Hepatocyte (in vitro differentiated cells): ENCODE data around the gene VPS11. TPM values are rescaled to one million over a fixed set of nuclear protein-coding genes. Genes with fewer than 3 reads are reported as not detected.
"Not testable (repeated sequence)": the region's sequence is repeated elsewhere in the genome, so short reads cannot be mapped to it uniquely, and the experiment has no call there.

Experiments used
- DNase-seq: peaks from one replicate; pipeline ENCODE4 v3.0.0-alpha.2; 2016; ENCODE audit warnings: low spot score
- H2AFZ ChIP-seq: fragments of 200-600 bp; sonication (generic); 2 replicates; pipeline ENCODE4 v1.6.0; 2016; ENCODE audit warnings: antibody characterized with exemption, mild to moderate bottlenecking
- H3K27ac ChIP-seq: fragments of 200-600 bp; sonication (generic); 2 replicates; pipeline ENCODE4 v1.5.1; 2016; ENCODE audit warnings: mild to moderate bottlenecking
- H3K27me3 ChIP-seq: fragments of 200-600 bp; sonication (generic); 2 replicates; pipeline ENCODE4 v1.6.1; 2016
- H3K36me3 ChIP-seq: fragments of 200-600 bp; sonication (generic); replicated peaks from 2 replicates; pipeline ENCODE4 v1.5.1; 2016; ENCODE audit warnings: low read depth; ENCODE audit not compliant: insufficient read depth
- H3K4me1 ChIP-seq: fragments of 200-600 bp; sonication (generic); 2 replicates; pipeline ENCODE4 v1.5.1; 2016; ENCODE audit warnings: mild to moderate bottlenecking, moderate library complexity; ENCODE audit not compliant: insufficient read depth
- H3K4me2 ChIP-seq: fragments of 200-600 bp; sonication (generic); 2 replicates; pipeline ENCODE4 v1.6.0; 2016
- H3K4me3 ChIP-seq: fragments of 200-600 bp; sonication (generic); 2 replicates; pipeline ENCODE4 v1.5.1; 2016; ENCODE audit warnings: mild to moderate bottlenecking
- H3K79me2 ChIP-seq: fragments of 200-600 bp; sonication (generic); 2 replicates; pipeline ENCODE4 v1.6.0; 2017; ENCODE audit warnings: mild to moderate bottlenecking
- H3K9me2 ChIP-seq: fragments of 200-600 bp; sonication (generic); replicated peaks from 2 replicates; pipeline ENCODE4 v1.6.0; 2017; ENCODE audit warnings: mild to moderate bottlenecking; ENCODE audit not compliant: insufficient read depth
- H3K9me3 ChIP-seq: fragments of 200-600 bp; sonication (generic); 2 replicates; pipeline ENCODE4 v1.5.1; 2016; ENCODE audit warnings: low read depth, mild to moderate bottlenecking
- H4K20me1 ChIP-seq: fragments of 200-600 bp; sonication (generic); 2 replicates; pipeline ENCODE4 v1.6.0; 2016; ENCODE audit warnings: mild to moderate bottlenecking; ENCODE audit not compliant: insufficient read depth, poor library complexity, severe bottlenecking
- EZH2 ChIP-seq: fragments of 200-600 bp; sonication (generic); IDR thresholded peaks from 2 replicates; pipeline ENCODE4 v1.6.1; 2016; ENCODE audit warnings: antibody characterized with exemption, mild to moderate bottlenecking, borderline replicate concordance
- EZH2phosphoT487 ChIP-seq: fragments of 200-600 bp; sonication (generic); IDR thresholded peaks from one replicate; pipeline ENCODE4 v1.6.1; 2018; ENCODE audit warnings: antibody characterized with exemption, mild to moderate bottlenecking, low read depth, moderate library complexity; ENCODE audit not compliant: unreplicated experiment, severe bottlenecking
- WGBS: methylation state at CpG from one replicate; pipeline ENCODE4 v1.1.6; 2016; ENCODE audit warnings: low lambda C conversion rate; ENCODE audit errors: missing lambda C conversion rate; 5-methylcytosine and 5-hydroxymethylcytosine counted together
- polyA plus RNA-seq: library from polyadenylated mRNA; unstranded; fragments of >200 nt; fragmentation: Nextera tagmentation; extraction: Ambion mirVana; gene quantifications from 2 replicates; pipeline ENCODE4 v1.2.1, GENCODE V29; 2016
- total RNA-seq: library from RNA; depleted of rRNA; stranded (reverse); fragments of >200 nt; gene quantifications from 2 replicates; pipeline ENCODE4 v1.2.3, GENCODE V29; 2014
- TF ChIP-seq, protein P1 (sequence below): fragments of 200-600 bp; sonication (generic); IDR thresholded peaks from 2 replicates; pipeline ENCODE4 v1.5.1; 2016; ENCODE audit warnings: antibody characterized with exemption, mild to moderate bottlenecking; ENCODE audit not compliant: poor library complexity

The VPS11 gene
- total and polyA plus RNA-seq, 2 experiments from 2014 or later = 31.8 to 36.9 TPM

DNA sequence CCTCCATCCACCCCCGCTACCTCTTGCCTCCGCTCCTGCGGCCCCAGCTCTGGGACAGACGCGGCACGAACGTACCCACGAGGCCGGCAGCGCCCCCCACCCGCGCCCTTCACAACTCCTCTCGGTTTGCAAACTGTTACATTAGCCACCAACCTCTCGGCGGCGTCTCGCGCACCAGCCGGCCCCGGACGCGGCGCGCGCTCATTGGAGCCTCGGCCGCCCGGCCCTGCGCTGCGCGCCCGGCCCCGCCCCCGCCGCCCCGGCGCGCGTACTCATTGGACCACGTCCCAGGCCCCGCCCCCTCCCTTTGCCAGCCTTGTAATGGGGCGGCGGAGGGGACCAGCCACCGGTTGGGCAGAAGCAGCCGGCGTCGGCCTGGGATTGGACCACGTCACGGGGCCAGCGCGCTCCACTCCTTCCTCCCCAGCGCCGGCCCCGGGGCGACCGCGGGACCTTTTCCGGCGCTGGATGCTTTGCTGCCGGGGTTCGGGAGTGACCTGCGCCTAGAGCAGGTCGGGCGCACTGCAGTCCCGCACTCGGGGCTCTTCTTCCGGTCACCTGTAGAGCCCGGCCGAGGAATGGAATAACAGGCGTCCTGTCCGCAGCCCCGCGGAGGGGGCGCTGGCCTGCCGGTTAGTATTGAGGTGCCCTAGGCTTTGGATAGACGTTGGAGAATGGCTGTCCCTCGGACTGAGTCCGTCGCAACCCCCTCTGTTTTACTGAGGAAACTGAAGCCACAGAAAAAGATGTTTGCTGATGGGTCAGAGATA lies 10.4 kb upstream of the VPS11 start, which contains the start of gene HYOU1:
Gene HYOU1, minus strand, starts transcription at position 206 of the 770 bp plus-strand sequence. CDS start 1,045 bp downstream, outside the sequence.
- no peaks in the 10 kb centered on the region for H3K9me2 ChIP-seq
- H3K27me3 ChIP-seq = no peaks in the 10 kb centered on the region
- peaks cover 32% of the 10 kb centered on the region for H3K79me2 ChIP-seq
- peaks cover 6% of the 10 kb centered on the region for H4K20me1 ChIP-seq
- TF ChIP-seq EZH2 (no peak), EZH2phosphoT487 (no peak)
- TF ChIP-seq, protein P1, sequence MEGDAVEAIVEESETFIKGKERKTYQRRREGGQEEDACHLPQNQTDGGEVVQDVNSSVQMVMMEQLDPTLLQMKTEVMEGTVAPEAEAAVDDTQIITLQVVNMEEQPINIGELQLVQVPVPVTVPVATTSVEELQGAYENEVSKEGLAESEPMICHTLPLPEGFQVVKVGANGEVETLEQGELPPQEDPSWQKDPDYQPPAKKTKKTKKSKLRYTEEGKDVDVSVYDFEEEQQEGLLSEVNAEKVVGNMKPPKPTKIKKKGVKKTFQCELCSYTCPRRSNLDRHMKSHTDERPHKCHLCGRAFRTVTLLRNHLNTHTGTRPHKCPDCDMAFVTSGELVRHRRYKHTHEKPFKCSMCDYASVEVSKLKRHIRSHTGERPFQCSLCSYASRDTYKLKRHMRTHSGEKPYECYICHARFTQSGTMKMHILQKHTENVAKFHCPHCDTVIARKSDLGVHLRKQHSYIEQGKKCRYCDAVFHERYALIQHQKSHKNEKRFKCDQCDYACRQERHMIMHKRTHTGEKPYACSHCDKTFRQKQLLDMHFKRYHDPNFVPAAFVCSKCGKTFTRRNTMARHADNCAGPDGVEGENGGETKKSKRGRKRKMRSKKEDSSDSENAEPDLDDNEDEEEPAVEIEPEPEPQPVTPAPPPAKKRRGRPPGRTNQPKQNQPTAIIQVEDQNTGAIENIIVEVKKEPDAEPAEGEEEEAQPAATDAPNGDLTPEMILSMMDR = peak; percentile 30
- H3K4me3 ChIP-seq = peak within 1 kb of the TSS; percentile 64
- peak; percentile 99 for DNase-seq
- H2AFZ ChIP-seq = peak within 1 kb of the TSS; percentile 64
- H3K4me1 ChIP-seq = peaks cover 13% of the 10 kb centered on the region
- no peaks in the 10 kb centered on the region for H3K36me3 ChIP-seq
- H3K27ac ChIP-seq = peak within 1 kb of the TSS; percentile 86
- WGBS = 1% methylated on average over 49 of the region's 79 CpGs
- H3K4me2 ChIP-seq = peak within 1 kb of the TSS; percentile 96
- no peaks in the 10 kb centered on the region for H3K9me3 ChIP-seq

DNA sequence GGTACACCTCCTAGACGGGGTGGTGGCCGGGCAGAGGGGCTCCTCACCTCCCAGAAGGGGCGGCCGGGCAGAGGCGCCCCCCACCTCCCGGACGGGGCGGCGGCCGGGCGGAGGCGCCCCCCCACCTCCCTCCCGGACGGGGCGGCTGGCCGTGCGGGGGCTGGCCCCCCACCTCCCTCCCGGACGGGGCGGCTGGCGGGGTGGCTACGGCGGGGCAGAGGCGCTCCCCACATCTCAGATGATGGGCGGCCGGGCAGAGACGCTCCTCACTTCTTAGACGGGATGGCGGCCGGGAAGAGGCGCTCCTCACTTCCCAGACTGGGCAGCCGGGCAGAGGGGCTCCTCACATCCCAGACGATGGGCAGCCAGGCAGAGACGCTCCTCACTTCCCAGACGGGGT lies 8.5 kb upstream of the VPS11 start:
- DNase-seq, H3K36me3 ChIP-seq, H4K20me1 ChIP-seq, H3K9me2 ChIP-seq, H3K4me2 ChIP-seq, H2AFZ ChIP-seq, H3K9me3 ChIP-seq, H3K27me3 ChIP-seq, H3K27ac ChIP-seq, H3K4me3 ChIP-seq: not testable (repeated sequence)
- H3K79me2 ChIP-seq = peaks cover 35% of the 10 kb centered on the region
- 100% methylated on average over 4 of the region's 35 CpGs for WGBS
- H3K4me1 ChIP-seq = peaks cover 13% of the 10 kb centered on the region

DNA sequence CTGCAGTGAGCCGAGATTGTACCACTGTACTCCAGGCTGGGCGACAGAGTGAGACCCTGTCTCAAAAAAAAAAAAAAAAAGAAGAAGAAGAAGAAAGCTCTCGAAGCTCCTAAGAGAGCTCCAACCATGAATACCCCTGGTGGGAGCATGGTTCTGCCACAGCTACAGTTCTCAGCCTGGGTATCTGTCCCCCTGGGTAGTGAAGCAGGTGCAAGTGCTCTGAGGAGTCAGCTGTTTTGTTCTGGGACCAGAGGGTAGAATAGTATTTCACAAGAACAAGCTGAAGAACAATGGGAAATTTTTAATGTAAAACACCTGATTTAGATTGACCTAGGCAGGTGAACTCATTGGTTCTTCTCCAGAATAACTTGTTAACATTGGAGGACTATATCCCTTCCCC lies 6.4 kb upstream of the VPS11 start:
- H3K79me2 ChIP-seq = peaks cover 25% of the 10 kb centered on the region
- H3K9me2 ChIP-seq = no peaks in the 10 kb centered on the region
- H4K20me1 ChIP-seq = no peaks in the 10 kb centered on the region
- H3K4me2 ChIP-seq = no peak overlapping the region
- peaks cover 6% of the 10 kb centered on the region for H3K4me1 ChIP-seq
- TF ChIP-seq EZH2 = no peak
- TF ChIP-seq, protein P1 = no peak
- no peak for TF ChIP-seq EZH2phosphoT487
- no peak for DNase-seq
- no peak overlapping the region for H2AFZ ChIP-seq
- no peak overlapping the region for H3K4me3 ChIP-seq
- 94% methylated on average over 3 of the region's 3 CpGs for WGBS
- H3K9me3 ChIP-seq = no peaks in the 10 kb centered on the region
- no peaks in the 10 kb centered on the region for H3K27me3 ChIP-seq
- no peaks in the 10 kb centered on the region for H3K36me3 ChIP-seq
- H3K27ac ChIP-seq = no peak overlapping the region

DNA sequence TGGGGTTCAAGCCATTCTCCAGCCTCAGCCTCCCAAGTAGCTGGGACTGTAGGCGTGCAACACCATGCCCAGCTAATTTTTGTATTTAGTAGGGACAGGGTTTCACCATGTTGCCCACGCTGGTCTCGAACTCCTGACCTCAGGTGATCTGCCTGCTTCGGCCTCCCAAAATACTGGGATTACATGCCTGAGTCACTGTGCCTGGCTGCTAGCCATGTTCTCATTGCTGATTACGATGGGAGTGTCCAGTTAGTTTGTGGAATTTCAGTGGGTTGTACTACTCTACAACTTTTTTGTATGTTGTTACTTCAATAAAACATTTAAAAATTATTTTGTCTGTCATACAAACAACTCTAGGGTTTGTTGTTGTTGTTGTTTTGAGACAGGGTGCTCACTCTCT lies 4.8 kb upstream of the VPS11 start:
- Histone ChIP-seq H3K79me2 (peaks cover 27% of the 10 kb centered on the region), H3K4me1 (peaks cover 9% of the 10 kb centered on the region), H3K4me2 (no peak overlapping the region), H4K20me1 (no peaks in the 10 kb centered on the region), H3K27ac (no peak overlapping the region), H3K27me3 (no peaks in the 10 kb centered on the region), H2AFZ (no peak overlapping the region), H3K4me3 (no peak overlapping the region), H3K9me3 (no peaks in the 10 kb centered on the region), H3K9me2 (no peaks in the 10 kb centered on the region), H3K36me3 (no peaks in the 10 kb centered on the region)
- TF ChIP-seq EZH2 (no peak), EZH2phosphoT487 (no peak)
- TF ChIP-seq, protein P1 = no peak
- WGBS = 84% methylated on average over 5 of the region's 5 CpGs
- no peak for DNase-seq
